Left ventricle myocardium inferior (tissue), 1 donor: ENCODE results near the gene ATAD3A. TPM values are rescaled to one million over a fixed set of nuclear protein-coding genes. Genes with fewer than 3 reads are reported as not detected.
A peak's percentile ranks its signal among the peaks of the same experiment; 100 is the strongest.
"Not testable (repeated sequence)": the region's sequence is repeated elsewhere in the genome, so short reads cannot be mapped to it uniquely, and the experiment has no call there.

Experiments
- DNase-seq: peaks from one replicate; pipeline ENCODE4 v3.0.0-alpha.2; 2020
- H3K27ac ChIP-seq: fragments of 200-600 bp; replicated peaks from 2 replicates; pipeline ENCODE4 v1.8.0; 2021
- H3K27me3 ChIP-seq: fragments of 200-600 bp; 2 replicates; pipeline ENCODE4 v1.8.0; 2021; ENCODE audit warnings: low read depth
- H3K36me3 ChIP-seq: fragments of 200-600 bp; 2 replicates; pipeline ENCODE4 v1.8.0; 2021
- H3K4me1 ChIP-seq: fragments of 200-600 bp; 2 replicates; pipeline ENCODE4 v1.8.0; 2021
- H3K4me3 ChIP-seq: fragments of 200-600 bp; 2 replicates; pipeline ENCODE4 v1.8.0; 2021; ENCODE audit warnings: mild to moderate bottlenecking, moderate library complexity
- H3K9me3 ChIP-seq: fragments of 200-600 bp; replicated peaks from 2 replicates; pipeline ENCODE4 v1.8.0; 2021
- intact Hi-C: fragments of 100-400 bp; cut with micrococcal nuclease; formaldehyde crosslinking; loops from one replicate; pipeline ENCODE4 v1.11.0; 2022
- total RNA-seq: library from RNA; stranded (reverse); fragmentation: NEBNext Ultra II Directional; extraction: Animal tissue kit (Norgen Biotek cat#: 25700); gene quantifications from one replicate; pipeline ENCODE4 v1.2.1, GENCODE V29; 2021
- TF ChIP-seq, protein P1 (sequence below): fragments of 200-600 bp; IDR thresholded peaks from 2 replicates; pipeline ENCODE4 v1.8.0; 2021; ENCODE audit warnings: antibody characterized with exemption, mild to moderate bottlenecking, borderline replicate concordance
- donor health status: DM: no; HTN: yes; CAD: no; lungs with severe emphysema.

ATAD3A gene
- total RNA-seq, 1 donor from 2014 or later, result 19.4 TPM

DNA sequence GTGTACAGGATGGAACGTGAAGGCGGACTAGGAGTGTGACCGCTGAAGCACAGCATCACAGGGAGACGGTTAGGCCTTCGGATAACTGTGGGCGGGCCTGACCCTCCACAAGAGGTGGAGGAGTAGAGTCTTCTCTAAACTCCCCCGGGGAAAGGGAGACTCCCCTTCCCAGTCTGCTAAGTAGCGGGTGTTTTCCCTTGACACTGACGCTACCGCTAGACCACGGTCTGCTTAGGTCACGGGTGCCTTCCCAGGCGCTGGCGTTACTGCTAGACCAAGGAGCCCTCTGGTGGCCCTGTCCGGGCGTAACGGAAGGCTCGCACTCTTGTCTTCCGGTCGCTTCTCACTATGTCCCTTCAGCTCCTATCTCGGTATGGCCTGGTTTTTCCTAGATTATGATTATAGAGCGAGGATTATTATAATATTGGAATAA is 6.6 kb upstream of the ATAD3A start:
- H3K27ac ChIP-seq, result peak overlapping the region; percentile 85
- H3K27me3 ChIP-seq, intact Hi-C loops, H3K36me3 ChIP-seq, H3K9me3 ChIP-seq: not testable (repeated sequence)
- TF ChIP-seq, protein P1, sequence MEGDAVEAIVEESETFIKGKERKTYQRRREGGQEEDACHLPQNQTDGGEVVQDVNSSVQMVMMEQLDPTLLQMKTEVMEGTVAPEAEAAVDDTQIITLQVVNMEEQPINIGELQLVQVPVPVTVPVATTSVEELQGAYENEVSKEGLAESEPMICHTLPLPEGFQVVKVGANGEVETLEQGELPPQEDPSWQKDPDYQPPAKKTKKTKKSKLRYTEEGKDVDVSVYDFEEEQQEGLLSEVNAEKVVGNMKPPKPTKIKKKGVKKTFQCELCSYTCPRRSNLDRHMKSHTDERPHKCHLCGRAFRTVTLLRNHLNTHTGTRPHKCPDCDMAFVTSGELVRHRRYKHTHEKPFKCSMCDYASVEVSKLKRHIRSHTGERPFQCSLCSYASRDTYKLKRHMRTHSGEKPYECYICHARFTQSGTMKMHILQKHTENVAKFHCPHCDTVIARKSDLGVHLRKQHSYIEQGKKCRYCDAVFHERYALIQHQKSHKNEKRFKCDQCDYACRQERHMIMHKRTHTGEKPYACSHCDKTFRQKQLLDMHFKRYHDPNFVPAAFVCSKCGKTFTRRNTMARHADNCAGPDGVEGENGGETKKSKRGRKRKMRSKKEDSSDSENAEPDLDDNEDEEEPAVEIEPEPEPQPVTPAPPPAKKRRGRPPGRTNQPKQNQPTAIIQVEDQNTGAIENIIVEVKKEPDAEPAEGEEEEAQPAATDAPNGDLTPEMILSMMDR, result peak; percentile 52
- DNase-seq, result peak; percentile 58
- peak overlapping the region; percentile 53 for H3K4me3 ChIP-seq
- H3K4me1 ChIP-seq, result peaks cover 20% of the 10 kb centered on the region

DNA sequence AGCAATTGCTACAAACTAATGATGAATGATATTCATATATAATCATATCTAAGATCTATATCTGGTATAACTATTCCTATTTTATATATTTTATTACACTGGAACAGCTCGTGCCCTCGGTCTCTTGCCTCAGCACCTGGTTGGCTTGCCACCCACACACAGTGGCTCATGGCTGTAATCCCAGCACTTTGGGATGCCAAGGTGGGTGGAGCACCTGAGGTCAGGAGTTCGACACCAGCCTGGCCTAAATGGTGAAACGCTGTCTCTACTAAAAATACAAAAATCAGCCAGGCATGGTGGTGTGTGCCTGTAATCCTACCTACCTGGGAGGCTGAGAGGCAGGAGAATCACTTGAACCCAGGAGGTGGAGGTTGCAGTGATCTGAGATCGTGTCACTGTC is 6.2 kb upstream of the ATAD3A start:
- intact Hi-C loops, DNase-seq, H3K36me3 ChIP-seq: not testable (repeated sequence)

DNA sequence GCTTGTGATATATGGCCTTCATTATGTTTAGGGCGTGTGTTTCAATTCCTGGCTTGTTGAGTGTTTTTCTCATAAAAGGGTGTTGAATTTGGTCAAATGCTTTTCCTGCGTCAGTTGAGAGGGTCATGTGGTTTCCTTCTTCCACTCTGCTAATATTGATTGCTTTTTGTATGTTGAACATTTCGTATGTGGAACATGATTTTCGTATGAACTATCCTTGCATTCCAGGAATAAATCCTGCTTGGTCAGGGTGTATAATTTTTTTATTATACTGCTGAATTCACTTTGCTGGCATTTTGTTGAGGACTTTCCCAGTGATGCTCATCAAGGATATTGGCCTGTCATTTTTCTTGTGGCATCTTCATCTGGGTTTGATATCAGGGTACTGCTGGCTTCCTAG is 4.7 kb upstream of the ATAD3A start:
- no peak overlapping the region for H3K4me3 ChIP-seq
- H3K36me3 ChIP-seq, result no peaks in the 10 kb centered on the region
- no peak overlapping the region for H3K27ac ChIP-seq
- DNase-seq, result no peak
- peaks cover 34% of the 10 kb centered on the region for H3K4me1 ChIP-seq
- TF ChIP-seq, protein P1, result no peak
- no peaks in the 10 kb centered on the region for H3K27me3 ChIP-seq
- intact Hi-C loops, result no loop called here
- no peaks in the 10 kb centered on the region for H3K9me3 ChIP-seq

More for the DNA sequence above, 6.2 kb upstream of the ATAD3A start:
- not testable (repeated sequence) for H3K9me3 ChIP-seq, H3K27me3 ChIP-seq
- peaks cover 24% of the 10 kb centered on the region for H3K4me1 ChIP-seq
- peak overlapping the region; percentile 85 for H3K27ac ChIP-seq
- peak overlapping the region; percentile 53 for H3K4me3 ChIP-seq

DNA sequence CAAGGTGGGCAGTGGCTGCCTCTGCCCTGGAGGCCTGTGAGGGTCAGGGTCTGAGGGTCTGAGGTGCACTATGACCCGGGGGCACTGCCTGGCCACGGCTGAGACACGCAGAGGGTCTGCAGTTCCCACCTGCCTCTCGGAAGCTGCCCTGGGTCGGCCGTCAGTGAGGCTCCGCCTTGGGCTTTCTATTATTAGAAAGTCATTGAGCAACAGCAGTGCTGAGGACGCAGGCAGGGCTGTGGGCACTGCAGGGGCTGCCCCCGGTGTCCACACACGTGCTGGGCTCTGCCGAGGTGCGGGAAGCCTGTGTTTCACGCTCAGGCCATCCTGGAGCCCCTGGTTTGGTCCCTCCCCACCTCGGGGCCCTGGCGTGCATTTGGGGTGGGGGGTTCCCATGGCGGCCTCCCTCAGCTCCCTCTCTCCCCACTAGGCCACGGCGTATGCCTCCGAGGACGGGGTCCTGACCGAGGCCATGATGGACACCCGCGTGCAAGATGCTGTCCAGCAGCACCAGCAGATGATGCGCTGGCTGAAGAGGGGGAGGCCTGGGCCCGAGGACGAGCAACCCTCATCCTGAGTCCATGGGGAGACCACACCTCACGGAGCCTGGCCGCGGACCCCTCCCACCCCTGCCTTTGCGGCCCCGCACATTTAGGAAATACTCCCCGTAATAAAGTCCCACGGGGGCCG is 3.0 kb upstream of the ATAD3A start:
- Histone ChIP-seq H3K4me3 (peak overlapping the region; percentile 25), H3K27ac (peak overlapping the region; percentile 67), H3K4me1 (peaks cover 39% of the 10 kb centered on the region)
- H3K9me3 ChIP-seq, intact Hi-C loops, H3K27me3 ChIP-seq, H3K36me3 ChIP-seq: not testable (repeated sequence)
- DNase-seq, result peak; percentile 27

DNA sequence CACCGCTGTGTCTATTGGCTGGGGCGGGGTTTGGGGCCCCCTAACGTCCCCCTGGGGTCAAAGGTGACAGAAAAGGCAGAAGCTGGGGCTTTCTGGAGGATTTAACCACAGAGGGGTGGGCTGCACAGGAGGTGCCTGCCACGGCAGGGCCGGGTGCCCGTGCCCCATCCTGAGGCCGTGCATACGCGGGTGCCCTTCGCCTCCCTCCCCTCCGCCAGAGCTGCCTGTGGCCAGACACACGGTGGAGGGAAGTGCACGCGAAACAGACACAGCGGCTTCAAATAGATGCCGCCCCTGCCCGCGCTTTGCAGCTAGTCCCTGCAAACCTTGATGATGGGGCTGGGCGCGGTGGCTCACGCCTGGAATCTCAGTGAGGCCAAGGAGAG is 2.5 kb upstream of the ATAD3A start:
- H3K9me3 ChIP-seq, DNase-seq, H3K4me3 ChIP-seq, H3K36me3 ChIP-seq, intact Hi-C loops, H3K27me3 ChIP-seq: not testable (repeated sequence)
- Histone ChIP-seq H3K4me1 (peaks cover 39% of the 10 kb centered on the region), H3K27ac (peak overlapping the region; percentile 67)

DNA sequence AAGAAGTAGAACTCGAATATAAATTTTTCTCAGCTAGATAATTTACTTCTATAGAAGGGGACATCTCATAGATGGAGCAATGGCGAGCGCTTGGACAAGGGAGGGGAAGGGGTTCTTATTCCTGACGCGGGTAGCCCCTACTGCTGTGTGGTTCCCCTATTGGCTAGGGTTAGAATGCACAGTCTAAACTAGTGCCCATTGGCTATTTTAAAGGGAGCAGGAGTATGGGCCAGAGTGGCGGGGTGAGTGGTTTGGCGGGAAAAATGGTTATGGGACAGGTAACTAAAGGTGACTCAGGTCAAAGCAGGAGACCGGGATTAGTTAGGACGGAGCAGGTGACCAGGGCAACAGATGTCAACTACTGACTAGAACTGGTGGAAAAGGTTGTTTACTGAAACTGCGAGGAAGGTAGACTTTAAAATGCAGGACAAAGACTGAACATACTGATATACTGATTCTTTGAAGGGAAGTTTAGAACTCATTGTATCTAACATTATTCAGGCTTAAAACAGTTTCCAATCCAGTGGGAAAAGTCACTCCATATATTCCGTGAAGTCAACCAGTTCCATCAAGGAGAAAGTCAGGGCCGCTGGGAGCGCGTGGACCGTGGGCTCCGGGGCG is 940 bp upstream of the ATAD3A start:
- Histone ChIP-seq H3K27ac (peak overlapping the region; percentile 95), H3K4me1 (peaks cover 29% of the 10 kb centered on the region), H3K9me3 (no peaks in the 10 kb centered on the region), H3K27me3 (no peaks in the 10 kb centered on the region), H3K36me3 (no peaks in the 10 kb centered on the region), H3K4me3 (peak overlapping the region; percentile 86)
- no peak for DNase-seq
- intact Hi-C loops, result no loop called here
- TF ChIP-seq, protein P1, result no peak

DNA sequence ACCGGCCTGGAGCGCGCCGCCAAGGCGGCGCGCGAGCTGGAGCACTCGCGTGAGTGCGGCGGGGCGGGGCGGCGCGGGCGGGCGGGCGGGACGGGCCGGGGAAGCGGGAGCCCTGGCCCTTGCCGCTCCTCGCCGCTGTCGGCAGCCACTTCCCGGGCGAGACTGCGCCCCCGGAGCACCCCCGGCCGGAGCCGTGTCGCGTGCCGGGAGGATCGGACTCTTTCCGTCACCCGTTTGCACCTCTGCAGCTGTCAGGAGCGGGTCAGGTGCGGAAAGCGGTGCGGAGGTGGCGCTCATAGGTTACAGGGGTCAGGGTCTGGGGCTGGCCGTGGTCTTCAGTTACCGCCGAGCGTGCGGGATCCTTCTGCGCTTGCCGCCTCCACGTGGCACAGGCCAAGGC is 463 bp downstream of the ATAD3A start:
- H3K4me3 ChIP-seq, result peak overlapping the region; percentile 86
- peaks cover 25% of the 10 kb centered on the region for H3K4me1 ChIP-seq
- H3K27me3 ChIP-seq, H3K9me3 ChIP-seq, intact Hi-C loops, DNase-seq, H3K36me3 ChIP-seq: not testable (repeated sequence)
- H3K27ac ChIP-seq, result peak overlapping the region; percentile 95

DNA sequence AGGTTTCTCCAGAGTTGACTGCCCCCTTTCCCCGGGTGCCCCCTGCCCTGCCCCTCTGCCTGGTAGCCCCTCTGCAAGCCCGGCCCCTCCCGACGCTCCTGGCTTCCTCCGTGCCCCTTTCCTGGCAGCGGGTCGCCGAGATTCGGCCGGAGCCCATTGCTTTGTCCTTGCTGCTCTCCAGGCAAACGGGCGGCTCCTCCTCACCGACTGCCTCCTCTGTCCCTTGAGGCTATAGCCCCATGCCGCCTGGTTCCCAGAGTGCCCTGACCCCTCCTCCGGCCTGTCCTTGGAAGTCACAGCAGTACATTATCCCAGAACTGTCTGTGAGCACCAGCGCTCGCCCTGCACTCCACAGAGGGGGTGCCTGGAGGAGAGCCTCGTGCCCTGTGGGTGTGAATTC is 1.7 kb downstream of the ATAD3A start:
- DNase-seq, intact Hi-C loops, H3K9me3 ChIP-seq, H3K27me3 ChIP-seq, H3K4me3 ChIP-seq, H3K27ac ChIP-seq: not testable (repeated sequence)
- H3K36me3 ChIP-seq, result peaks cover 13% of the 10 kb centered on the region
- peaks cover 25% of the 10 kb centered on the region for H3K4me1 ChIP-seq

DNA sequence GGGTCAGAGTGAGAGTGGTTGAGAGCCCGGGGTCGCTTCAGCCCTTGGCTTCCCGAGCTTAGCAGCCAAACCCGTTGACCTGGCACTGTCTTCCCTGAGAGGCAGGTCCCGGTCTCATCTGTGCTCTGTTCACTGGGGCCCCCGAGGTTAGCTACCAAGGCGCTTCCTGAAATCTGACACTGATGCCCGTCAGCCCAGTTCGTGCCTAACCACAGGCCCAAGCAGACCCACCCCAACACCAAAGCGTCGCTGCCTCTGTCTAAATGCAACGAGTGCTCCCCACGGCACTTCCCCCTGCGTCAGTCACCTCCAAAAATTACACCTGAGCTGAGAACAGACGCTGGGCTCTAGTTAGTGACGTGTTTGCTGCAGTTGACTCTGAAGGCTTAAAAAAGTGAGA is 2.4 kb downstream of the ATAD3A start:
- Histone ChIP-seq H3K4me1 (peaks cover 21% of the 10 kb centered on the region), H3K36me3 (peaks cover 13% of the 10 kb centered on the region)
- H3K27me3 ChIP-seq, H3K27ac ChIP-seq, DNase-seq, H3K4me3 ChIP-seq, intact Hi-C loops, H3K9me3 ChIP-seq: not testable (repeated sequence)

DNA sequence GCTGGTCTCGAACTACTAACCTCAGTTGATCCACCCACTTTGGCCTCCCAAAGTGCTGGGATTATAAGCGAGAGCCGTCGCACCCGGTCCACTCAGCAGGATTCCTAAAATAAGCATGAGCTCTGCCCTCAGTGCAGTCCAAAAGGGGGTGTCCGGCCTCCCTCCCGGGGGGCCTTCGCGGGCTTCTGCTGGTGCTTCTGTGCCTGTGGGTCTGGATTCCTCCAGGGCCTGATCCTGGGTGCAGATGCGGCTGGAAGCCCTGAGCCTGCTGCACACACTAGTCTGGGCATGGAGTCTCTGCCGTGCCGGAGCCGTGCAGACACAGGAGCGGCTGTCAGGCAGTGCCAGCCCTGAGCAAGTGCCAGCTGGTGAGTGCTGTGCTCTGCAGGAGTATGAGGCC is 5.0 kb downstream of the ATAD3A start:
- H3K9me3 ChIP-seq, H3K27ac ChIP-seq, H3K27me3 ChIP-seq, H3K4me3 ChIP-seq, H3K4me1 ChIP-seq, intact Hi-C loops, DNase-seq: not testable (repeated sequence)
- peaks cover 33% of the 10 kb centered on the region for H3K36me3 ChIP-seq
